Stromal cell of bone marrow (primary cell): ENCODE results near the gene MRFAP1.

Experiments used
- DNase-seq: peaks from one replicate; pipeline ENCODE4 v3.0.0-alpha.2; 2012; ENCODE audit warnings: low read depth

MRFAP1 gene

DNA sequence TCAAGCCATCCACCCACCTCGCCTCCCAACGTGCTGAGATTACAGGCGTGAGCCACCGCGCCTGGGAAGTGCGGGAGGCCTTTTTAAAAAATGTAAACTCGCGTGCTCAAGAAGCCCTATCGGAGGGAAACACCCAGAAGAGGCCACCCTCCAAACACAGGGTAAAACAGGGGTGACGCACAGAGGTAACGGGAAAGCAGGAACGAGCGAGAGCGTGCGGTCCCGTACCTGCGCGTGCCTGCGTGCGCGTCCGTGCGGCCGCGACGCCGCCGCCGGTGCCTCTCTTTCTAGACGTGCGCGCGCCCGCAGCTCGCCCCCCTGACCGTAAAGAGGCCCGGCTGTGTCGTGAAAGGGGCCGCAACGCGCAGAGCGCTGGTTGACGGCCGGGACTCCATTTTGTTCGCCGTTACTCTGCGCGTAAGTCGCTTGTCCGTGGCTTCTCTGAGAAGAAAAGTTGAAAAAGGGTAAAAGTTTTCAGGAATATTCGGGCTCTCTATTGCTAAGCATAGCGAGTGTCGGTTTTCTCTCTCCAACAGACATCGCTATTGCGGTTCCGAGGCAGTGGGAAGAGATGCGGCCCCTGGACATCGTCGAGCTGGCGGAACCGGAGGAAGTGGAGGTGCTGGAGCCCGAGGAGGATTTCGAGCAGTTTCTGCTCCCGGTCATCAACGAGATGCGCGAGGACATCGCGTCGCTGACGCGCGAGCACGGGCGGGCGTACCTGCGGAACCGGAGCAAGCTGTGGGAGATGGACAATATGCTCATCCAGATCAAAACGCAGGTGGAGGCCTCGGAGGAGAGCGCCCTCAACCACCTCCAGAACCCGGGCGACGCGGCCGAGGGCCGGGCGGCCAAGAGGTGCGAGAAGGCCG, at the start of gene MRFAP1:
TSS of gene MRFAP1 (plus strand) at position 394 of the 872 bp plus-strand sequence. CDS start at position 572, 178 bp downstream.
- peak; percentile 88 for DNase-seq

GRCh38 chr4:6591313-6591712, 49.2 kb upstream of the MRFAP1 start:
- DNase-seq, result no peak

DNA sequence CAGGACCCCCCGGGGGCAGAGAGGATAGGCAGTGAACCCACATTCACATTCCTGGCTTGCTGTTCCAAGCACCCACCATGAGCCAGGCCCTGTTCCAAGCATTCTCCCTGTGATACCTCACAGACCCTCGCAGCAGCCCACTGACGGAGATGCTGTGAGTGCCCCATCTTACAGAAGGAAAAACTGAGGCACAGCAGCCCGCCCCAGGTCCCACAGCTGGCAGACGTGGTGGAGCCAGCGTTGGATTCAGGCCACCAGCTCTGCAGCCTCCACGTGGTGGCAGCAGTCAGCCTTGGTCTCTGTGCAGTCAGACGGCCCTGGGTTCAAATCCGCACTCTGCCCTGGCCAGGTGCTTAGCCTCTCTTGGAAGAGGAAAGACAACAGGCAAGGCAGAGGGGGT, 48.7 kb upstream of the MRFAP1 start:
- no peak for DNase-seq

DNA sequence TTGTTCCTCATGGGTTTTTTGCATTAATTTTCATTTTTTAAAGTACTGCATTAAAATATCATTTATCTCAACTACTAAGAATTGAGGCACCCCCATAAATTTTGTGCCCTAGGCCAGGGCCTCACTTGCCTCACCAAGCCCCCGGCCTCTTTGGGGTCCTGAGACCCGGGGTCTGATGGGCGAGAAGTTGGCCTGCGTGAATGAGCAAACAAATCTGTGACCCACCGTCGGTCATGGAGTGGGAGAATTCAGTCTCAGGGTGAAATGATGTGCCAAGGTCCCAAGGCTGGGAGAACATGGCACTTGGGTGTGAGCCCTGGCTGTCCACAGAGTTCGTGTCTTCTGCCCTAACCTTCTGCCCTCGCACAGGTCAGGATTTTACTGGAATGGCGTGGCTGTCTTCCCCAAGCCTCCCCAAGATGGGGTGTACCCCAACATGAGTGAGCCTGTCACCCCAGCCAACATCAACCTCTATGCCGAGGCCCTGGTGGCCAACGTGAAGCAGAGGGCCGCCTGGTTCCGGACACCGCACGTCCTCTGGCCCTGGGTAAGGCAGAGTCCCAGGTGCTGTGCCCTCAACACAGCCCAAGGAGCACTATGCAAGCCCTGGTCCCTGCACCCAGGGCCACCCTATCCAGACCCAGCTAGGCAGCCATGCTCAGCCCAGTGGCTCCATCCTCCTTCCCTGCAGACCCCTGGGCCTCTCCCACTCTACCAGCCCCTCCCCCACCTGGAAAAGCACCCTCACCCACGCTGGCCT, 47.5 kb upstream of the MRFAP1 start:
- DNase-seq, result no peak

GRCh38 chr4:6594341-6594740, 46.1 kb upstream of the MRFAP1 start:
- DNase-seq, result no peak

GRCh38 chr4:6594826-6595355, 45.6 kb upstream of the MRFAP1 start:
- DNase-seq, result no peak

DNA sequence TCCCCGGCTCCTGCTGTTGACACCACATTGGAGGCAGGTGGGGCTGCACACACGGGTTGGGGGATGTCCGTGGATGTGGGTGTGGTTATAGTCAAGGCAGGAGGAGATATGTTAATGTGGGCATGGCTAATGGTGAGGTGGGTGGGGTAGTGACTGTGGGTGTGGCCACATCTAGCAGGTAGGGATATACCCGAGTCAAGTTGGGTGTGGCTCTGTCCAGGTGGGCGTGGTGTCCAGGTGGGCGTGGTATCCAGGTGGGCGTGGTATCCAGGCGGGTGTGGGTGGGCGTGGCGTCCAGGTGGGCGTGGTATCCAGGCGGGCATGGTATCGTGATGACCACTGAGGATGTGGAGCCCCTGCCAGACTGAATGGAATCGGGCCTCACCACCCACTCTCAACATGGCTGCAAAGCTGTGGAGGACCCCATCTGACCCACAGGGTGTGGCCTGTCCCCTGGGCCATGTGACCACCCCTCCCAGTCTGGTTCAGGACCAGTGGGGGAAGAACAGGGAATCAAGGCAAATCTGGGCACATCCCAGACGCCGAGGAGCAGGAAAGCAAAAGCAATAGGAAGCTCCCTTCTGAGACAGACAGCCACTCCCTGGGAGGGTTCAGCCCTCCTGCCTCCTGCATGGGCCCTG, 44.5 kb upstream of the MRFAP1 start:
- DNase-seq, result no peak

- DNase-seq, result no peak
These were observed 43.5 kb upstream of the MRFAP1 start for GRCh38 chr4:6596948-6597347.

DNA sequence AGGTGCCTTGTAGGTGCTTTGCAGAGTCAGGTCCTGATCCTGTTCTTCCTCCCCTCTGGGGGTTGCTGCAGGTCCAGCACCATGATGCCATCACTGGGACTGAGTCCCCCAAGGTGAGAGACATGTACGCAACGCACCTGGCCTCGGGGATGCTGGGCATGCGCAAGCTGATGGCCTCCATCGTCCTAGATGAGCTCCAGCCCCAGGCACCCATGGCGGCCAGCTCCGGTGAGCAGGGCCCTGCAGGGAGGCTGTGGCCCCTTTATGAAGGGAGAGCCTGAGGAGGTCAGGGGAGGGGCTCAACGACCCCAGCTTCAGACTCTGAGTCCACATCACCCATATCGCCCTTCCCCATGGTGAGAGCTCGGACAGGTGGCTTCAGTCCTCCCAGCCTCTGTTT, 42.4 kb upstream of the MRFAP1 start:
- no peak for DNase-seq

DNA sequence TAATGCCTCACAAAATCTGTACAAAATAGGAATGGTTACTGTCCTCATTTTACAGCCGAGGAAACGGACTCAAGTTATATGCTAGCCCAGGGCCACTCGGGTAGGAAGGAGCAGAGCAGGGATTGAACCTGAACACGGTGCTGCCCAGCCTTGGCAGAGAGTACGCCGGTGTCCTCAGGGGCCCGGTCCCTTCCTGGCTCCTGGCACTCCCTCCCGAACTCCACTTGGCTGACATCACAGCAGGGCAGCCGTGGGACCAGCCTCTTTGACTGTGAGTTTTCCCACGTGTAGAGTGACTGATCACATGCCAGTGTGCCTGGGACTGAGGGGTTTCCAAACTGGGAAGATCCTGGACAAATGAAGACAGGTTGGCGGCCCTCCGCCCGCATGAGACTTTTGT, 41.8 kb upstream of the MRFAP1 start:
- DNase-seq, result no peak

- DNase-seq, result no peak
These were observed 38.7 kb upstream of the MRFAP1 start for GRCh38 chr4:6601661-6602250.

- DNase-seq, result no peak
These were observed 38.2 kb upstream of the MRFAP1 start for GRCh38 chr4:6602289-6602688.

- DNase-seq, result no peak
These were observed 37.4 kb upstream of the MRFAP1 start for GRCh38 chr4:6603128-6603527.

DNA sequence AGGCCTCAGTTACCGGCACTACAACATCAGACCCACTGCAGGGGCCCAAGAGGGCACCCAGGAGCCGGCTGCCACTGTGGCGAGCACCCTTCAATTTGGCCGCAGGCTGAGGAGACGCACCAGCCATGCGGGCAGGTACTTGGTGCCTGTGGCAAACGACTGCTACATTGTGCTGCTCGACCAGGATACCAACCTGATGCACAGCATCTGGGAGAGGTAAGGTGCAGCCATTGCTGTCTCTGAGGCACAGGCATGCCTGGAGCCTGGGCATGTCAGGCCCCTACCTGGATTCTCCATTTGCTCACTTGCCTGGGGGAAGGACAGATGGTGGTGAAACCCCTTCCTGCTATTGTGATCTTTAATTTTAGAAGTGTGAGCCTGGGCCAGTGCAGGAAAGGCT, 35.4 kb upstream of the MRFAP1 start:
- DNase-seq, result no peak

- no peak for DNase-seq
These were observed 34.9 kb upstream of the MRFAP1 start for GRCh38 chr4:6605605-6606004.

DNA sequence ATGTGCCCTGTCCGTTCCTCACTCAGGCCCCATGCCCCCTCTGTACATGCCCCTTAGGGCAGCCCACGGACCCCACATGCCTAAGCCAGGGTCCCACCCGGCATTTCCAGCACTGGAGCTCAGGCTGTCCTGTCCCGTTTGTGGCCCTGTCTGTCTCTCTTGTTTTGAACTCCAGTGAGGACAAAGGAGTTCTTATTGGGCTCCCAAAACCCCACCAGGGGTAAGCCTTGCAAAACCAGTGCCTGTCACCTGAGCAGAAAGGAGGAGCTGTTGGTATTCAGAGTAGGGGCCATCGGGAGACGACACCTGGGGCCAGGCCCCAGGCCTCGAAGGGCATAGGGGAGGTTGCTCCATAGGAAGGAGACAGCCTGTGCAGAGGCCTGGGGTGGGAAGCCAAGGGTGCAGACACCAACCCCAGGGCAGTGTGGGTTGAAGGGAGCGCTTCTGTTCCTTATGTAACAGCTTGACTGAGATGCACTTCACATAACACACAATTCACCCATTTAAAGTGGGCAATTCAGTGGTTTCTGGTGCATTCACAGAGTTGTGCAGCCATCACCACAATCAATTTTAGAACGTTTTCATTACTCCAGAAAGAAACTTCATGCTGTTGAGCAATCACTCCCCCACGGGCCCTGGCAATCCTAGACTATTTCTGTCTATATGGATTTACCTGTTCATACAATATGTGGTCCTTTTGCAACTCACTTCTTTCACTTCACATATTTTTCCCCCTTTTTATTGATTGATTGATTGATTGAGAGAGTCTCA, 33.8 kb upstream of the MRFAP1 start:
- DNase-seq, result no peak

DNA sequence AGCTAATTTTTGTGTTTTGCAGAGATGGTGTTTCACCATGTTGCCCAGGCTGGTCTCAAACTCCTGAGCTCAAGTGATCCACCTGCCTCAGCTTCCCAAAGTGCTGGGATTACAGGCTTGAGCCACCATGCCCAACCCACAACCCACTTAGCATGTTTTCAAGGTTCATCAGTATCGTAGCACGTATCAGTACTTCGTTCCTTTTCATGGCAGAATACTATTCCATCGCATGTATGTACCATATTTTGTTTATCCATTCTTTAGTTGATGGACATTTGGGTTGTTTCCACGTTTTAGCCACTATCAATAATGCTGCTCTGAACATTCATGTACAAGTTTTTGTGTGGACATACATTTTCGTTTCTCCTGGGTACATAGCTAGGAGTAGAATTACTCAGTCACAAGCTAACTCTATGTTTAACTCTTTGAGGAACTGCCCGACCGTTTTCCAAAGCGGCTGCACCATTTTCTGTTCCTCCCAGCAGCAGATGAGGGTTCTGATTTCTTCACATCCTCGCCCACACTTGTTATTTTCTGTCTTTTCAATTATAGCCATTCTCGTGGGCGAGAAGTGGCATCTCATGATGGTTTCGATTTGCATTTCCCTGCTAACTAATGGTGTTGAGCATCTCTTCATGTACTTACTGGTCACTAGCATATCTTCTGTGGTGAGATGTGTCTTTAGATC, 33.0 kb upstream of the MRFAP1 start:
- DNase-seq, result no peak

DNA sequence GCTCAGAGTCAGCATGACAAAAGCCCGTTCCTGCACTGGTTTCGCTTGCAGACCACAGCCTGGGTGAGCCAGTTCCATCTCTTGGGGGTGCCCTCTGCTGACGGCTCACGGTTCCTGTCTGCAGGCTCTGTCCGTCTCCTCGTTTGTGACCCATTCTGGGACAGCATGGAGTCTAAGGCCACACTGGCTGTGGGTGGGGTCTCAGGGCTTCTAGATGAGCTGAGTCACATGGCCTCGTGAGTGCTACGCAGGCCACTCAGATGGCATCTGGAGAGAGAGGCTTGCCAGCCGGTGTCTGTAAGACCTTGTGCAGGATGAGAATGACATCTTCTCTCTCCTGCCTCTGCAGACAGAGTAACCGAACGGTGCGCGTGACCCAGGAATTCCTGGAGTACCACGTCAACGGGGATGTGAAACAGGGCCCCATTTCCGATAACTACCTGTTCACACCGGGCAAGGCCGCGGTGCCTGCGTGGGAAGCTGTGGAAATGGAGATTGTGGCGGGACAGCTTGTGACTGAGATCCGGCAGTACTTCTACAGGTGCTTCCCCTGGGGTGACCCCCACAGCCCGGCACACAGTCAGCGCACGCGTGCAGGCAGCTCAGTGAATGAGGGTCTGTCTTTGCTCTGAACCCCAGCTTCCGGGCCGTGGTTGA, 31.6 kb upstream of the MRFAP1 start:
- DNase-seq, result no peak

DNA sequence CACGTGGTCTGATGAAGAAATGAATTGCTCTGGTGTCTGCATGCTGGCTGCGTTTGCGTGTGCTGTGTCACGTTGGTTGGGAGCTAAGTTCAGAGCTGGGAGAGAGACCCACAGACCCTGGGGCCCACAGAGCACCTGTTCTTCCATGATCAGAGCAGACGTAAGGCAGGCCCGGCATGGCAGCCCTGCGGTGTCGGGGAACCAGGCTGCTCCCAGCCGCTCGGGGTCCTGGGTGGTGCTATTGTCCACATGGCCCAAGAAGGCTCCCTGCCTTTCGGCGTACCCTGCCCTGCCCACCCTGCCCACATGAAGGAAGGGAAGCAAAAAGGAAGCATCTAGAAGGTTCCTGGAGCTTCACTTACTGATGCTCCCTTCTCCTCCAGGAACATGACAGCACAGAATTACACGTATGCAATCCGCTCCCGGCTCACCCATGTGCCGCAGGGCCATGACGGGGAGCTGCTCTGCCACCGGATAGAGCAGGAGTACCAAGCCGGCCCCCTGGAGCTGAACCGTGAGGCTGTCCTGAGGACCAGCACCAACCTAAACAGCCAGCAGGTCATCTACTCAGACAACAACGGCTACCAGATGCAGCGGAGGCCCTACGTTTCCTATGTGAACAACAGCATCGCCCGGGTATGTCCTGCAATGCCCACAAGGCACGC, 30.9 kb upstream of the MRFAP1 start:
- no peak for DNase-seq
